ENCODE data around the gene RGR. TPM values are rescaled to one million over a fixed set of nuclear protein-coding genes. Genes with fewer than 3 reads are reported as not detected.
A peak's percentile ranks its signal among the peaks of the same experiment; 100 is the strongest.

The RGR gene, protein sequence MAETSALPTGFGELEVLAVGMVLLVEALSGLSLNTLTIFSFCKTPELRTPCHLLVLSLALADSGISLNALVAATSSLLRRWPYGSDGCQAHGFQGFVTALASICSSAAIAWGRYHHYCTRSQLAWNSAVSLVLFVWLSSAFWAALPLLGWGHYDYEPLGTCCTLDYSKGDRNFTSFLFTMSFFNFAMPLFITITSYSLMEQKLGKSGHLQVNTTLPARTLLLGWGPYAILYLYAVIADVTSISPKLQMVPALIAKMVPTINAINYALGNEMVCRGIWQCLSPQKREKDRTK
- polyA plus RNA-seq (2013, experiment 1 of 2; ENCODE audit: insufficient read length): 0.22 TPM
- polyA plus RNA-seq (2013, experiment 2 of 2; ENCODE audit: insufficient read length): 0.15 TPM

DNA sequence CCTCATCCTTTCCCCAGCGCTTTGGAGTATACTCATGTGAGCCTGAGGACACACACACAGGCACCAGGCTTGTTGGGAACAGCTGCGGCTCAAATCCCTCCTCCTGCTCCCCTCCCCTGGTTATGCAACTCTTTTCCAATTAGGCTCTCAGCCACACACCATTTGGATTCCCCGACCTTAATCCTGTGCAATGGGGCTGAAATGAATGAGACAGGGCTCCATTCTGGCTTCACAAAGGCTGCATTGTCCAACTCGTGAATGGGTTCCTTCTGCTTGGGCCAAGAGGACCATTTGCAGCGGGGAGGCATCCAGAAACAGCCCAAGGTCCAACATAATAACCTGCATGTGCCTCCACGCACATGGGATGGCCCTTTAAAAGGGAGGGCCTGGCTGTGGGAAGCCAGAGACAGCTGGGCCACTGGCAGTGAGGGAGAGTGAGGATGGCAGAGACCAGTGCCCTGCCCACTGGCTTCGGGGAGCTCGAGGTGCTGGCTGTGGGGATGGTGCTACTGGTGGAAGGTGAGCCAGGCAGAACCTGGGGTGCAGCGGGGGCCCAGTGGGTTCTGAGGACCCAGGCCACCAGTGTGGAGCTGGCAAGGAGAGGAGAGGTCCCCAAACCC lies at the start of gene RGR:
Gene RGR (plus strand): TSS at position 403 of the 620 bp plus-strand sequence. CDS start 38 bp downstream, at position 441.
- DNase-seq: no peak

DNA sequence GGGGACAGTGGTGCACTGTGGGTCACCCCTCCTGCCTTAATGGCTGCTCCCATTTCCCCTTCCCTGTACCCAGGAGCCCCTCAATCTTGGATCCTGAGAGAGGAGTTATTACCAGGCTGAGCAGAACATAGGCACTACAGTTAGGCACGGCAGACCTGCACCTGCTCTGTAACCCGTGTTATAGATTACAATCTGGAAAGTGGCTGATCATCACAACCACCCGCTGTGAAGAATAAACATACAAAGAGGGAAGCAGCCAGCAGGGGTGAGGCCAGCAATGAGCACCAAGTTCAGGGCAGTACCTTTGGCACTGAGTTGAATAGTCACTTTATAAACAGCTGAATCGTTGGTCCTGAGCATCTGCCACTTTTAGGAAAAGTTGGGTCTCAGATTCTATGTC lies 48.8 kb upstream of the RGR start:
- DNase-seq: no peak

GRCh38 chr10:84196941-84197340 lies 47.9 kb upstream of the RGR start:
- DNase-seq: no peak

DNA sequence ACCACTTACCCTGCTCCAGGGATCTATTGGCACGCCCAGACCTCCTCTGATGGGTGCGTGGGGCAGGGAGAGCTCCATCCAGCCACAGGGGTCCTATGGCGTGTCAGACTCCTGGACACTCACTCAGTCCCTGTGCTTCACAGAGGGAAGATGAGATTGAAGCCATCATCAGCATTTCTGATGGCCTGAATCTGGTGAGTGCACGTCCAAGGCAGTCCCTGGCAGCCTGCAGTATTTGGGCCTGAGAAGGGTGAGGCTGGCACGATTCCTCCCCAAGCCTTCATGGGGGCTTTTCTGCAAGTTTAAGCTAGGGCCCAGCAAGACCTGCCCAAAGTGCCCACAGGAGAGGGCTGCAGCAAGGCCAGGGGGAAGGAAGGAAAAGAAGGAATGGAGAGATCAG lies 47.2 kb upstream of the RGR start:
- DNase-seq: no peak

GRCh38 chr10:84198206-84198915 lies 46.5 kb upstream of the RGR start:
- no peak for DNase-seq

DNA sequence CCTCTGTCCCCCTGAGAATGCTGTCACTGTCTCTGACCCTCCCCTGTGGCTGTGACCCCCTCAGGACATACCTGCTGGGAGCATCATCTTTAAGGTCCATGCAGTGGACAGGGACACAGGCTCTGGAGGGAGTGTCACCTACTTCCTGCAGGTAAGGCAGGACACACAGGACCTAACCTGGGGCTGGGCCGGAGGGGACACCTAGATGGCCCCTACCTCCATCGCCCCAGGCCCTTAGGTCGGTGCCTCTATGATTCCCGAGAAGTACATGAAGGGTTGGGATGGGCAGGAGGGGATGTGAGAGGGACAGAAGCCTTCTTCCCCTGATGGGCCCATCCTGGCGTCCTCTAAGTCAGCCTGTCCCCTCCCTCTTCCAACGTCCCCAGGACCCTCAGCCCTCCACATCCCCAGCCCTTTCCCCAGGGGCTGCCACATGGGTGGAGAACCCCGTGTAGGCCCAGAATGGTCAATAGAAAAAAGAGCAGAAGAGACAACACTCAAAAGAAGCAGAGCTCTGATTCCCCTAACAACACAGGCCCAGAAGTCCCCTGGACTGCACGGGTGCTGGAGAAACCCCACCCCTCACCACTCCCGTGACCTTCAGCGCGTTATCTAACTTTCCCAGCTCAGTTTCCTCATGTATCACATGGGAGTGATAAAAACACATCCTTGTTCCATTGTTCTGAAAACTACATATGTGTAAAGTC lies 44.2 kb upstream of the RGR start:
- no peak for DNase-seq

DNA sequence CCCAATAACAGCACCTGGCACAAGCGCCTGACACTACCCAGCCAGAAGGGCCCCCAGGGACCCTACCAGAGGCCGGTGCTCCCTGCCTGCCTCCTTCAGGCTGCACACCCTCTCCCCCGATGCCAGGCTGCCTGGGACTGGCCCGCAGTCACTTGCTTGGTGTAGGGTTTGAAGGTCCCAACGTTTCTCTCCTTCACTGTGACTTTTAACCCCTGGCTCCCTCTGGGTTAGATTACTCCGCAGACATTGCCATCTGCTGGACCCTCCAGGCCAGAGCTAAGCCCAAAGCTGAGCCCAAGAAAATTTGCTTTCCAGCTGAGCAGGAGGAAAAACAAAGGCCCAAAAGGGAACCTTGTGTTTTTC lies 43.6 kb upstream of the RGR start:
- DNase-seq: no peak

GRCh38 chr10:84201682-84202081 lies 43.2 kb upstream of the RGR start:
- DNase-seq: no peak

- no peak for DNase-seq
Measured at GRCh38 chr10:84202349-84202748, 42.5 kb upstream of the RGR start.

GRCh38 chr10:84204122-84204521 lies 40.7 kb upstream of the RGR start:
- no peak for DNase-seq

DNA sequence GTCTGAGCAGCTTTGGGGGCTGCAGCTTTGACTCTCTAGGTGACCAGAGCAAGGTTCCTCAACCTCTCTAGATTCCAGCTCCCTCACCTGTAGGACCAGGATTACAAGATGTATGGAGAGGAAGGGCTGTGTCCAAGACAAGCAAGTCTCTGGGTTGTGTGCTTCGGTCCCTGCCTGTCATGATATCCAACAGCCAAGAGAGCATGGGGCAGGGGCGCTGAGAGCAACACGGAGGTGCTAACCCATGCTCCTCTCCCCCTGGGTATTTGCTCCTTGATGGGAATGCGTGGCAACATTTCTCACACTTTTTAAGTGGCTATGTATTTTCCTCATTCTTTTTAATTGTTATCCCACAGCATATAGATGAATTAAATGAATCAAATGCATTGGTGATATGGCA lies 40.2 kb upstream of the RGR start:
- no peak for DNase-seq

DNA sequence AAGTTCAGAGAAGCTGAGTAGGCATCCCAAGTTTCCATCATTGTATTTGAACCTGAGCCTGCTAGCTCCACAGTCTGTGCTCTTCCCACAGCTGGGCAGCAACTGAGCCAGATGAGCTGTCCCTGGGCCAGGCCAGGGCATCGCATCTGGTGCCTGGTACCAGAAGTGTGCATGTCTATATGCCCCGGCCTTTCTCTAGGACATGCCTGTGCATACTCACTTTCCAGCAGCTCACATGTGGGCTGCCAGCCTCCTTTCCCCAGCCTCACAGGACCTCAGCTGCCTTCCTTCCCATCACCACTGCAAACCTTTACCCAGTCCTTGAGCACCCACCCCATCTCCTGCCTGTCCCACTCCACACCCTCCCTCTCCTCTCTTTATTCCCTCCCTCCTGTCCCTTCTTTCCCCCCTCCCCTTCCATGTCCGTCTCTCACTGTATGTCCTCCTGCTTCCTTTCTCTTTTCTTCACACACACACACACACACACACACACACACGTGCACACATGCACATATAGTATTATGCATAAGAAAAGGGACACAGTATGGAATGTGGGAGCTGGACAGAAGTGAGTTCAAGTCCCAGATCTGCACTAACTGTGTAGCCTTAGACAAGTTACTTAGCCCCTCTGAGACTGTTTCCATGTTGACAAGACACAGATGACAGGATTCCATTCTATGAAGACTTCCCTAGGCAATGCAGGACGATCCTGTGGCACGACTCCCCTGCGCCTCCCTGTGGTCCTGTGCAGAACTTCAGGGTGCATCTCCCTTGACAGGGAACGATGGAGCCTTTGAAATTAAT lies 39.6 kb upstream of the RGR start:
- DNase-seq: peak; percentile 6

DNA sequence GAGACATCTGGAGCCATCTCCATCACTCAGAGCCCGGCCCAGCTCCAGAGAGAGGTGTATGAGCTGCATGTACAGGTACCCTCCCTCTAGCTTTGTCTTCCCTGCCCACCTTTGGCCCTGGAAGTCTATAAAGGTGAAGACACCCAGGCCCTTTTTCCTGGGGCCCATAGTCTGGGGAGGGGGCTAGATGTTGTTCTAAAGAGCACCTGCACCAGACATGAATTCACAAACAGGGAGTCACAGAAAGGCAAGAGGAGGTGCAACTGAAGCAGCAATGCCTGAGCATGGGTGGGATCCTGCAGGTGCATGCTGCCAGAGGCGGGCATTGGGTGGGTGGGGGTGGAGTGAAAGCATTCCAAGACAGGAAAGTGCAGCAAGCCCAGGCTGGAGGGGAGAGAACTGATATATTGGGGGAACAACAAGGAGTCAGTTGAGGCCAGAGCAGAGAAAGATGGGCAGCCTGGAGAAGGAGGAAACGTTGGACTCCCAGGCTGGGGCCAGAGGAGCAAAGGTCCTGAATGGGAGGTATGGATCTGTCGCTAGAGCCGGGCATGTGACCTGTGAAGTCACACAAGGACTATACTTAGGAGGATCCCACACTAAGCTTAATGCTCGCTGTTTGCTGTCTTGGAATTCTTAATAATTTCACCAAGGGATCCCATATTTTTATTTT lies 38.9 kb upstream of the RGR start:
- no peak for DNase-seq

- DNase-seq: no peak
Measured at GRCh38 chr10:84208023-84208422, 36.8 kb upstream of the RGR start.

DNA sequence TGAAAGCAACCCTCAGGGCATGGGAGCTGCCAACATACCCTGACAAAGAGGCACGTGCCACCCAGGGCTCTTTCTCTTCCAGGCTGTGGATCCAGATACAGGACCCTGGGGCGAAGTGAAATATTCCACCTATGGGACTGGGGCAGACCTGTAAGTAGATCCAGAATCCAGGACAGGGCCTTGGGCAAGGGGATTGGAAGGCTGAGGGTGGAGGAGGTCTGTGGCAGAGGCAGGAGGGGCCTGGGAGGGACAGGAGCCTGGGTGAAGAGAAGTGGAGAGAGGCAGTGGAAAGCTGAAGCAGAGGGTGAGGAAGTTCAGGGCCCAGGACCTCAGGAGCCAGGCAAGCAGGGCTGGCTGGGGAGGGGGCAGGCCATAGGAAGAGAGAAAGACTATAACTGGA lies 33.3 kb upstream of the RGR start:
- no peak for DNase-seq

- DNase-seq: no peak
Measured at GRCh38 chr10:84212014-84212413, 32.8 kb upstream of the RGR start.

DNA sequence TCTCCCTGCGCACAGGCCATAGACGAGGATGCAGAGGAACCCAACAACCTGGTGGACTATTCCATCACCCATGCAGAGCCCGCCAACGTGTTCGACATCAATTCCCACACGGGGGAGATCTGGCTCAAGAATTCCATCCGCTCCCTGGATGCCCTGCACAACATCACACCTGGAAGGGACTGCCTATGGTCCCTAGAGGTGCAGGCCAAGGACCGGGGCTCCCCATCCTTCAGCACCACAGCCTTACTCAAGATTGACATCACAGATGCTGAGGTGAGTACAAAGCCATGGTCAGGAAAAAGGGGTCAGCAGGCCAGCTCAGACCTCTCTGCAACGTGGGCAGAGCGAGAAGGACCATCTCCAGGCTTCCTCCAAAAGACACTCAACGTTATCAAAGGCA lies 31.8 kb upstream of the RGR start:
- DNase-seq: no peak

DNA sequence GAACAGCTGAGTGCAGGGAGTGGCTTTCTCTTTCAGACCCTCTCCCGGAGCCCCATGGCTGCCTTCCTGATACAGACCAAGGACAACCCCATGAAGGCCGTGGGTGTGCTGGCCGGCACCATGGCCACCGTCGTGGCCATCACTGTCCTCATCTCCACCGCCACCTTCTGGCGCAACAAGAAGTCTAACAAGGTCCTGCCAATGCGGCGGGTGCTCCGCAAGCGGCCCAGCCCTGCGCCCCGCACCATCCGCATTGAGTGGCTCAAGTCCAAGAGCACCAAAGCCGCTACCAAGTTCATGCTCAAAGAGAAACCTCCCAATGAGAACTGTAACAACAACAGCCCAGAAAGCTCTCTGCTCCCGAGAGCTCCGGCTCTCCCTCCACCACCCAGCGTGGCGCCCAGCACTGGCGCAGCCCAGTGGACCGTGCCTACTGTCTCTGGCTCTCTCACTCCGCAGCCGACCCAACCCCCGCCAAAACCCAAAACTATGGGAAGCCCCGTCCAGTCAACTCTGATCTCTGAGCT lies 30.7 kb upstream of the RGR start:
- DNase-seq: no peak

- DNase-seq: no peak
Measured at GRCh38 chr10:84214612-84215235, 30.1 kb upstream of the RGR start.

DNA sequence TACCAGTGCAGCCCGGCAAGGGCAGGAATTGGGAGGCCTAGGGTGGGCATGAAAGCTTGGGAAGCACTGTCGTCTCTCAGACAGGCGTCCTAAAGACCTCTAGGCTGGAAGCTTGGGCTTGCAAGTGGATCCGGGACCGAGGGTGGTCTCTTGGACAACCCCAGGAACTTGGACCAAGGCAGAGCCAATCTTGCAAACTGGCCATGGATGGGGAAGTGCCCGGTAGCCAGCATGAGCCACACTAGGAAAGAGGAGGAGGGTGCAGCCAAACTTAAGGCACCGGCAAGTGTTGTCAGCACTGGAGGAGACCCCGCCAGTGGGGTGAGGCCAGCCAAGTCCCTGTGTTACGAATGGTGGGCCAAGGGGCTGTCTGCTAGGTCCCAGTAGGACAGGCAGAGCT lies 28.0 kb upstream of the RGR start:
- no peak for DNase-seq

DNA sequence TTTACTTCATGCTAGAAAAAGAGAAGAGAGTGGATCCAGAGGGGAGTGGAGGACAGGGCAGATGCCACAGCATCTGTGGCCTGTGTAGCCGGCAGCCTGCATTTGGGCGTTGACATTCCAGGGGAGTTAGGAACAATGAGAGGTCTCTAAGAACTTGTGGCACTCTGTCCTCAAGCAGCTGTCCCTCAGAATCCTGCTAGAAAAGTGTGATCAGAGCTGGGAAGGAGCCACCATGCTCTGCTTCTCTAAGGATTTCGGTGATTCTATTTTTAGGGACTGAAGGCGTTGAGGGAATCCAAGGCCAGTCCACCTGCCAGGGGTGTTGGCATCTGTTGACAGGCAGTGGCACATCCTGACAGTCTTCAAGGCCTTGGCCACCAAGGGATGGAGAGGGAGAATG lies 27.1 kb upstream of the RGR start:
- DNase-seq: no peak

Measured in fibroblast of skin of abdomen (primary cell).